WTC11 (cell line): ENCODE measurements around the gene SLC22A31.

Experiments
- JUN ChIP-seq: sonication (generic); formaldehyde crosslinking; IDR thresholded peaks from 2 replicates; pipeline ENCODE4 v1.8.0; 2023; ENCODE audit warnings: mild to moderate bottlenecking, missing genetic modification reagents
- NR1H2 ChIP-seq: sonication (generic); formaldehyde crosslinking; IDR thresholded peaks from 2 replicates; pipeline ENCODE4 v1.9.0; 2021; ENCODE audit warnings: mild to moderate bottlenecking, moderate library complexity, missing genetic modification reagents
- NR2C2 ChIP-seq: sonication (generic); formaldehyde crosslinking; IDR thresholded peaks from 2 replicates; pipeline ENCODE4 v1.8.0; 2022; ENCODE audit warnings: mild to moderate bottlenecking, missing genetic modification reagents
- SMAD4 ChIP-seq: sonication (generic); formaldehyde crosslinking; IDR thresholded peaks from 2 replicates; pipeline ENCODE4 v1.8.0; 2022; ENCODE audit warnings: mild to moderate bottlenecking, missing genetic modification reagents
- SP1 ChIP-seq: sonication (generic); formaldehyde crosslinking; conservative IDR thresholded peaks from 2 replicates; pipeline ENCODE4 v1.8.1; 2022; ENCODE audit warnings: missing genetic modification reagents
- ZNF121 ChIP-seq: sonication (generic); formaldehyde crosslinking; IDR thresholded peaks from 2 replicates; pipeline ENCODE4 v1.8.0; 2023; ENCODE audit warnings: missing genetic modification reagents
- TF ChIP-seq, protein P1 (sequence below): fragments of 200-600 bp; IDR thresholded peaks from 2 replicates; pipeline ENCODE4 v1.8.0; 2022; ENCODE audit warnings: antibody characterized with exemption
- TF ChIP-seq, protein P2 (sequence below): sonication (generic); formaldehyde crosslinking; IDR thresholded peaks from 2 replicates; pipeline ENCODE4 v1.8.1; 2023; ENCODE audit warnings: mild to moderate bottlenecking, missing genetic modification reagents, moderate library complexity

- TF ChIP-seq NR1H2 (CRISPR knock-in tag) (no peak), SP1 (no peak), ZNF121 (CRISPR knock-in tag) (no peak), JUN (CRISPR knock-in tag) (no peak), NR2C2 (CRISPR knock-in tag) (no peak), SMAD4 (CRISPR knock-in tag) (no peak)
- TF ChIP-seq, protein P1, sequence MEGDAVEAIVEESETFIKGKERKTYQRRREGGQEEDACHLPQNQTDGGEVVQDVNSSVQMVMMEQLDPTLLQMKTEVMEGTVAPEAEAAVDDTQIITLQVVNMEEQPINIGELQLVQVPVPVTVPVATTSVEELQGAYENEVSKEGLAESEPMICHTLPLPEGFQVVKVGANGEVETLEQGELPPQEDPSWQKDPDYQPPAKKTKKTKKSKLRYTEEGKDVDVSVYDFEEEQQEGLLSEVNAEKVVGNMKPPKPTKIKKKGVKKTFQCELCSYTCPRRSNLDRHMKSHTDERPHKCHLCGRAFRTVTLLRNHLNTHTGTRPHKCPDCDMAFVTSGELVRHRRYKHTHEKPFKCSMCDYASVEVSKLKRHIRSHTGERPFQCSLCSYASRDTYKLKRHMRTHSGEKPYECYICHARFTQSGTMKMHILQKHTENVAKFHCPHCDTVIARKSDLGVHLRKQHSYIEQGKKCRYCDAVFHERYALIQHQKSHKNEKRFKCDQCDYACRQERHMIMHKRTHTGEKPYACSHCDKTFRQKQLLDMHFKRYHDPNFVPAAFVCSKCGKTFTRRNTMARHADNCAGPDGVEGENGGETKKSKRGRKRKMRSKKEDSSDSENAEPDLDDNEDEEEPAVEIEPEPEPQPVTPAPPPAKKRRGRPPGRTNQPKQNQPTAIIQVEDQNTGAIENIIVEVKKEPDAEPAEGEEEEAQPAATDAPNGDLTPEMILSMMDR: no peak
- TF ChIP-seq, protein P2, sequence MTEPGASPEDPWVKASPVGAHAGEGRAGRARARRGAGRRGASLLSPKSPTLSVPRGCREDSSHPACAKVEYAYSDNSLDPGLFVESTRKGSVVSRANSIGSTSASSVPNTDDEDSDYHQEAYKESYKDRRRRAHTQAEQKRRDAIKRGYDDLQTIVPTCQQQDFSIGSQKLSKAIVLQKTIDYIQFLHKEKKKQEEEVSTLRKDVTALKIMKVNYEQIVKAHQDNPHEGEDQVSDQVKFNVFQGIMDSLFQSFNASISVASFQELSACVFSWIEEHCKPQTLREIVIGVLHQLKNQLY (CRISPR knock-in tag): no peak
Measured at GRCh38 chr16:89187032-89187769, 13.1 kb downstream of the SLC22A31 start.
